GM23338 (cell line): Measurements from ENCODE around the gene PARP6.

Experiments
- CREB1 ChIP-seq: fragments of 250-450 bp; sonication (Bioruptor Pico); IDR thresholded peaks from 2 replicates; pipeline ENCODE4 v1.5.0; 2020; ENCODE audit warnings: low read depth, mild to moderate bottlenecking, moderate library complexity
- CTCF ChIP-seq, 2 experiments: fragments of 200-600 bp in 1 of 2; sonication (generic) in 1 of 2; conservative IDR thresholded peaks; 2 replicates each; pipeline versions ENCODE4 v1.5.1 to v1.6.1; 2016 to 2017; ENCODE audit warnings: antibody characterized with exemption in 2 of 2, low read depth in 2 of 2, mild to moderate bottlenecking in 2 of 2, moderate library complexity in 1 of 2
- EZH2 ChIP-seq: fragments of 200-600 bp; sonication (generic); IDR thresholded peaks from one replicate; pipeline ENCODE4 v1.8.0; 2017; ENCODE audit warnings: antibody characterized with exemption, mild to moderate bottlenecking, low read depth; ENCODE audit not compliant: unreplicated experiment
- EZH2phosphoT487 ChIP-seq: fragments of 200-600 bp; sonication (generic); IDR thresholded peaks from one replicate; pipeline ENCODE4 v1.8.1; 2018; ENCODE audit warnings: antibody characterized with exemption; ENCODE audit not compliant: unreplicated experiment
- JUNB ChIP-seq: IDR thresholded peaks from one replicate; pipeline ENCODE4 v1.6.1; 2016; ENCODE audit warnings: antibody characterized with exemption; ENCODE audit not compliant: unreplicated experiment
- POLR2AphosphoS5 ChIP-seq: IDR thresholded peaks from 2 replicates; pipeline ENCODE4 v1.6.1; 2016; ENCODE audit warnings: antibody characterized with exemption, low read depth
- REST ChIP-seq: IDR thresholded peaks from one replicate; pipeline ENCODE4 v1.6.1; 2018; ENCODE audit warnings: antibody characterized with exemption; ENCODE audit not compliant: unreplicated experiment
- STAT1 ChIP-seq: IDR thresholded peaks from one replicate; pipeline ENCODE4 v1.6.1; 2016; ENCODE audit warnings: antibody characterized with exemption; ENCODE audit not compliant: unreplicated experiment

GRCh38 chr15:72199205-72199515, 73.2 kb downstream of the PARP6 start:
- TF ChIP-seq CTCF (conservative IDR thresholded peaks at IDR 0.05; ENCODE audit: low read depth in 2 of 2) (no peak), REST (no peak), EZH2 (no peak), POLR2AphosphoS5 (no peak), CREB1 (CRISPR knock-in tag) (no peak), EZH2phosphoT487 (no peak), STAT1 (no peak), JUNB (no peak)
